H1 (cell line): ENCODE results near the gene B4GALNT1. TPM values are rescaled to one million over a fixed set of nuclear protein-coding genes. Genes with fewer than 3 reads are reported as not detected.

Experiments used
- CTCF ChIA-PET: fragments of 300-600 bp; sonication (Branson Sonifier 250); formaldehyde crosslinking; loops from one replicate; lab custom pipeline; 2021; ENCODE audit not compliant: partially characterized antibody; lab: Charles Lee
- POLR2A ChIA-PET: fragments of 300-600 bp; sonication (Branson Sonifier 250); formaldehyde crosslinking; loops from one replicate; lab custom pipeline; 2021; ENCODE audit warnings: inconsistent platforms; ENCODE audit not compliant: partially characterized antibody; lab: Charles Lee
- DNase-seq, 2 experiments: peaks; one replicate each; pipeline versions ENCODE4 v3.0.0 to v3.0.0-alpha.2; 2010 to 2022; ENCODE audit warnings: low spot score in 2 of 2, low read depth in 1 of 2, mixed read lengths in 1 of 2
- FAIRE-seq: peaks from 2 replicates; lab custom pipeline; 2011; peaks lifted over from hg19 to GRCh38; lab: Jason Lieb, UNC
- H2AFZ ChIP-seq: 2 replicates; pipeline ENCODE4 v1.8.1; 2012; ENCODE audit warnings: low read length, inconsistent platforms
- H2AK5ac ChIP-seq: 2 replicates; pipeline ENCODE4 v1.6.1; 2013; ENCODE audit warnings: low read depth, low read length
- H2BK120ac ChIP-seq: replicated peaks from 2 replicates; pipeline ENCODE3; 2013; ENCODE audit warnings: low read depth, low read length, inconsistent platforms
- H2BK12ac ChIP-seq: 2 replicates; pipeline ENCODE4 v1.6.1; 2013; ENCODE audit warnings: low read depth, low read length
- H2BK15ac ChIP-seq: 2 replicates; pipeline ENCODE4 v1.6.1; 2013; ENCODE audit warnings: low read length
- H2BK20ac ChIP-seq: 2 replicates; pipeline ENCODE4 v1.6.1; 2013; ENCODE audit warnings: low read length
- H2BK5ac ChIP-seq: 2 replicates; pipeline ENCODE4 v1.6.1; 2013; ENCODE audit warnings: low read depth, low read length
- H3K14ac ChIP-seq: 2 replicates; pipeline ENCODE4 v1.6.1; 2013; ENCODE audit warnings: inconsistent platforms; ENCODE audit not compliant: insufficient read length
- H3K18ac ChIP-seq: 2 replicates; pipeline ENCODE4 v1.6.1; 2013; ENCODE audit warnings: low read length; ENCODE audit errors: extremely low read depth
- H3K23ac ChIP-seq: 2 replicates; pipeline ENCODE4 v1.6.1; 2013; ENCODE audit warnings: inconsistent platforms; ENCODE audit not compliant: insufficient read length
- H3K23me2 ChIP-seq: 2 replicates; pipeline ENCODE4 v1.6.1; 2013; ENCODE audit warnings: low read depth, low read length
- H3K27ac ChIP-seq: 2 replicates; pipeline ENCODE4 v1.6.1; 2011; ENCODE audit warnings: low read depth, low read length, inconsistent platforms
- H3K27me3 ChIP-seq, 4 experiments: replicated peaks in 1 of 4; 1 replicate in 1 of 4; 2 replicates in 3 of 4; pipeline versions ENCODE4 v1.6.1 to v1.8.1; 2011 to 2013; ENCODE audit warnings: low read length in 3 of 4, mild to moderate bottlenecking in 3 of 4, inconsistent platforms in 2 of 4, mixed read lengths in 2 of 4, moderate library complexity in 1 of 4; ENCODE audit not compliant: control insufficient read depth in 3 of 4, insufficient read depth in 3 of 4; ENCODE audit errors: extremely low read depth in 1 of 4
- H3K36me3 ChIP-seq, 4 experiments: 2 replicates each; pipeline versions ENCODE4 v1.6.1 to v1.8.1; 2011 to 2013; ENCODE audit warnings: mild to moderate bottlenecking in 4 of 4, low read length in 3 of 4, moderate library complexity in 2 of 4, control low read depth in 1 of 4, inconsistent platforms in 1 of 4; ENCODE audit not compliant: insufficient read depth in 4 of 4, control insufficient read depth in 2 of 4
- H3K4ac ChIP-seq: replicated peaks from 2 replicates; pipeline ENCODE3; 2013; ENCODE audit warnings: low read length, low read depth, mixed read lengths, inconsistent platforms; ENCODE audit not compliant: insufficient read length
- H3K4me1 ChIP-seq, 4 experiments: replicated peaks in 1 of 4; 1 replicate in 1 of 4; 2 replicates in 3 of 4; pipeline versions ENCODE4 v1.6.1 to v1.8.1; 2011 to 2013; ENCODE audit warnings: low read length in 3 of 4, inconsistent platforms in 2 of 4, mixed read lengths in 1 of 4; ENCODE audit not compliant: insufficient read depth in 4 of 4, control insufficient read depth in 3 of 4
- H3K4me2 ChIP-seq, 2 experiments: 2 replicates each; pipeline versions ENCODE4 v1.6.1 to v1.8.1; 2011 to 2013; ENCODE audit warnings: low read depth in 2 of 2, low read length in 2 of 2, control low read depth in 1 of 2, inconsistent platforms in 1 of 2, mild to moderate bottlenecking in 1 of 2; ENCODE audit not compliant: insufficient read depth in 1 of 2
- H3K4me3 ChIP-seq, 4 experiments: fragments of 200-600, 300-600 bp in 1 of 4; sonication (generic), shearing (Covaris generic), sonication (Bioruptor Twin) in 1 of 4; 2 replicates each; pipeline versions ENCODE4 v1.5.1 to v1.8.1; 2011 to 2016; ENCODE audit warnings: low read length in 4 of 4, low read depth in 3 of 4, control low read depth in 2 of 4, inconsistent platforms in 2 of 4, mild to moderate bottlenecking in 2 of 4, mixed read lengths in 1 of 4, moderate library complexity in 1 of 4; ENCODE audit not compliant: insufficient read depth in 2 of 4; ENCODE audit errors: extremely low read depth in 1 of 4
- H3K56ac ChIP-seq: replicated peaks from 2 replicates; pipeline ENCODE3; 2013; ENCODE audit warnings: low read depth, mild to moderate bottlenecking, mixed read lengths, low read length, inconsistent platforms; ENCODE audit not compliant: insufficient read length
- H3K79me1 ChIP-seq: 2 replicates; pipeline ENCODE4 v1.6.1; 2013; ENCODE audit warnings: low read depth, low read length, control low read depth
- H3K79me2 ChIP-seq, 2 experiments: 2 replicates each; pipeline versions ENCODE4 v1.6.1 to v1.8.1; 2012 to 2013; ENCODE audit warnings: low read length in 2 of 2, mild to moderate bottlenecking in 2 of 2, inconsistent platforms in 1 of 2; ENCODE audit not compliant: insufficient read depth in 2 of 2, control insufficient read depth in 1 of 2
- H3K9ac ChIP-seq, 4 experiments: replicated peaks in 1 of 4; 1 replicate in 1 of 4; 2 replicates in 3 of 4; pipeline versions ENCODE4 v1.6.1 to v1.8.1; 2011 to 2013; ENCODE audit warnings: low read depth in 3 of 4, low read length in 3 of 4, control low read depth in 2 of 4, mild to moderate bottlenecking in 2 of 4, moderate library complexity in 2 of 4, inconsistent platforms in 1 of 4; ENCODE audit errors: extremely low read depth in 1 of 4
- H3K9me3 ChIP-seq, 2 experiments: 2 replicates each; pipeline versions ENCODE4 v1.6.1 to v1.8.1; 2012 to 2013; ENCODE audit warnings: mild to moderate bottlenecking in 2 of 2, moderate library complexity in 2 of 2, control low read depth in 1 of 2, inconsistent platforms in 1 of 2, low read depth in 1 of 2, low read length in 1 of 2, mixed read lengths in 1 of 2; ENCODE audit not compliant: insufficient read depth in 2 of 2
- H4K20me1 ChIP-seq, 2 experiments: replicated peaks in 1 of 2; 2 replicates each; pipeline versions ENCODE3 to v1.8.1; 2011 to 2013; ENCODE audit warnings: inconsistent platforms in 2 of 2, low read length in 2 of 2, mild to moderate bottlenecking in 1 of 2; ENCODE audit not compliant: insufficient read depth in 2 of 2, control insufficient read depth in 1 of 2
- H4K5ac ChIP-seq: 2 replicates; pipeline ENCODE4 v1.6.1; 2013; ENCODE audit warnings: low read length, low read depth, mixed read lengths, inconsistent platforms; ENCODE audit not compliant: insufficient read length
- H4K8ac ChIP-seq: 2 replicates; pipeline ENCODE4 v1.8.0; 2013; ENCODE audit warnings: mild to moderate bottlenecking, moderate library complexity, low read length, inconsistent platforms; ENCODE audit not compliant: insufficient read depth; ENCODE audit errors: extremely low read depth
- H4K91ac ChIP-seq: replicated peaks from 2 replicates; pipeline ENCODE3; 2013; ENCODE audit warnings: low read length, mixed read lengths, inconsistent platforms; ENCODE audit not compliant: insufficient read length
- BCL11A ChIP-seq, 2 experiments: IDR thresholded peaks; one replicate each; pipeline ENCODE4 v1.6.1; 2011; ENCODE audit warnings: low read depth in 2 of 2, low read length in 2 of 2, mild to moderate bottlenecking in 2 of 2
- CHD1 ChIP-seq: IDR thresholded peaks from 2 replicates; pipeline ENCODE4 v1.6.1; 2012; ENCODE audit warnings: low read depth, low read length, improper control_type of control experiment
- FOSL1 ChIP-seq: IDR thresholded peaks from 2 replicates; pipeline ENCODE4 v1.6.1; 2011; ENCODE audit warnings: mild to moderate bottlenecking, low read depth, low read length, moderate library complexity; ENCODE audit not compliant: insufficient read depth
- JUN ChIP-seq: IDR thresholded peaks from 2 replicates; pipeline ENCODE4 v1.6.1; 2011; ENCODE audit warnings: low read depth, mild to moderate bottlenecking, improper control_type of control experiment, low read length
- KDM1A ChIP-seq: fragments of 200-600, 300-600 bp; sonication (generic); IDR thresholded peaks from 2 replicates; pipeline ENCODE4 v1.7.1; 2016; ENCODE audit warnings: mild to moderate bottlenecking, low read length, borderline replicate concordance
- NRF1 ChIP-seq: IDR thresholded peaks from 2 replicates; pipeline ENCODE4 v1.6.1; 2011; ENCODE audit warnings: mild to moderate bottlenecking, low read depth, low read length, improper control_type of control experiment
- PHF8 ChIP-seq: fragments of 200-600 bp; sonication (generic); conservative IDR thresholded peaks from 2 replicates; pipeline ENCODE4 v1.7.1; 2012; ENCODE audit warnings: low read depth, mild to moderate bottlenecking, inconsistent platforms, low read length, moderate library complexity
- RNF2 ChIP-seq: fragments of 200-900, 300-1000 bp; sonication (generic); IDR thresholded peaks from 2 replicates; pipeline ENCODE4 v1.7.1; 2016; ENCODE audit warnings: borderline replicate concordance, low read depth, mild to moderate bottlenecking, antibody characterized with exemption, low read length; ENCODE audit not compliant: poor library complexity, severe bottlenecking; ENCODE audit errors: missing control alignments
- TAF7 ChIP-seq: optimal IDR thresholded peaks from 2 replicates; pipeline ENCODE3; 2011; ENCODE audit warnings: low read depth, mild to moderate bottlenecking, inconsistent platforms, low read length, moderate library complexity, borderline replicate concordance
- YY1 ChIP-seq: IDR thresholded peaks from 2 replicates; pipeline ENCODE4 v1.6.1; 2011; ENCODE audit warnings: low read depth, mild to moderate bottlenecking, low read length
- WGBS, 2 experiments: shearing (Covaris generic) in 1 of 2; methylation state at CpG; one replicate each; pipeline versions ENCODE4 v1.1.6 to v1.1.7; 2013 to 2015; ENCODE audit warnings: low lambda C conversion rate in 2 of 2, mixed read lengths in 2 of 2, inconsistent platforms in 1 of 2, low coverage in 1 of 2, missing lambda C conversion rate in 1 of 2; ENCODE audit not compliant: insufficient replicate concordance in 2 of 2, insufficient coverage in 1 of 2, insufficient read length in 1 of 2; ENCODE audit errors: extremely low coverage in 1 of 2, missing lambda C conversion rate in 1 of 2; 5-methylcytosine and 5-hydroxymethylcytosine counted together
- polyA plus RNA-seq, 7 experiments: library from polyadenylated mRNA; depleted of rRNA in 3 of 7; stranded (reverse) in 5 of 7; unstranded in 2 of 7; fragments of >200 nt in 5 of 7; fragments of 200-250 nt in 2 of 7; gene quantifications; 1 replicate in 5 of 7; 2 replicates in 1 of 7; 4 replicates in 1 of 7; pipeline versions ENCODE4 v1.2.1 to v1.2.3, GENCODE V29; 2011 to 2013; ENCODE audit warnings: missing spikeins in 2 of 7, mixed read lengths in 2 of 7
- total RNA-seq: library from RNA; stranded (reverse); fragmentation: NEBNext Ultra II Directional; extraction: Animal tissue kit (Norgen Biotek cat#: 25700); gene quantifications from 2 replicates; pipeline ENCODE4 v1.2.1, GENCODE V29; 2021
- TF ChIP-seq, protein P1 (sequence below): IDR thresholded peaks from 2 replicates; pipeline ENCODE4 v1.6.1; 2011; ENCODE audit warnings: low read depth, mild to moderate bottlenecking, low read length; ENCODE audit not compliant: insufficient read depth

B4GALNT1 gene
- total and polyA plus RNA-seq, 2 of the 8 experiments (the other 6 are each of a cell fraction or from before 2014, with no cell fraction given) = 1.5 to 2.3 TPM

DNA sequence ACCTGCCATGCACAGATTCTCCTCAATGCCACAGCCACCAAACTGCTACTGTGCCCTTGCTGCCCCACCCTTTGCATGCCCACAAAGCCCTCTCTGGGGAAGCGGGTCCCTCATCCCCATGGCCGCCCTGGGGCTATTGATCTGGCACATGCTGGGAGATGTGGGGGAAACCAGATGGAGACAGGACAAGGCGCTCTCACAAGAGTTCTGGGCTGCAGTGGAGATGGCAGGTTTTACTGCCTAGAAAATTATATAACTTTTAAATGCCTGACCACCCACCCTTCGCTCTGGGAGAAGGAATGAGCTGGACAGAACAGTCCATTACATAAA, 52.6 kb downstream of the B4GALNT1 start:
- no peak for DNase-seq
- FAIRE-seq = no peak
- CTCF ChIA-PET = interaction anchor here (1.0 to 7.8 kb wide), 6 partner anchors 10 to 155 kb away, joined by 4 to 201 read pairs (median 74); partner anchors contain the start of genes ARHGEF25 and B4GALNT1
- no peak for TF ChIP-seq PHF8
- TF ChIP-seq, protein P1, sequence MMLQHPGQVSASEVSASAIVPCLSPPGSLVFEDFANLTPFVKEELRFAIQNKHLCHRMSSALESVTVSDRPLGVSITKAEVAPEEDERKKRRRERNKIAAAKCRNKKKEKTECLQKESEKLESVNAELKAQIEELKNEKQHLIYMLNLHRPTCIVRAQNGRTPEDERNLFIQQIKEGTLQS = no peak
- no peak for TF ChIP-seq TAF7
- TF ChIP-seq JUN = no peak
- TF ChIP-seq BCL11A (IDR thresholded peaks at IDR 0.05; ENCODE audit: low read depth in 2 of 2, low read length in 2 of 2) = no peak
- TF ChIP-seq FOSL1 = no peak
- TF ChIP-seq KDM1A = no peak
- no peak for TF ChIP-seq RNF2
- no peak for TF ChIP-seq CHD1
- no peak for TF ChIP-seq YY1
- no peak for TF ChIP-seq NRF1

More for the DNA sequence above, 52.6 kb downstream of the B4GALNT1 start:
- H3K79me1 ChIP-seq = no peaks in the 10 kb centered on the region
- POLR2A ChIA-PET = interaction anchor here (0.8 to 2.1 kb wide), 2 partner anchors 34 to 64 kb away, joined by 3 to 6 read pairs; no protein-coding TSS in a partner anchor
- H2AFZ ChIP-seq = no peak overlapping the region
- H3K23ac ChIP-seq = no peak overlapping the region
- H3K23me2 ChIP-seq = no peaks in the 10 kb centered on the region
- H3K4me1 ChIP-seq = no peaks in the 10 kb centered on the region
- H2BK20ac ChIP-seq = no peak overlapping the region
- H3K14ac ChIP-seq = no peak overlapping the region
- H3K56ac ChIP-seq = no peak overlapping the region
- H3K79me2 ChIP-seq = no peaks in the 10 kb centered on the region
- H4K8ac ChIP-seq = no peak overlapping the region
- H3K4ac ChIP-seq = no peak overlapping the region
- no peak overlapping the region for H3K18ac ChIP-seq
- peaks cover 4 to 10% of the 10 kb centered on the region in 2 experiments for H4K20me1 ChIP-seq
- H3K9me3 ChIP-seq = no peaks in the 10 kb centered on the region
- no peak overlapping the region for H2AK5ac ChIP-seq
- no peak overlapping the region for H3K4me3 ChIP-seq
- WGBS, 2 experiments = 96% methylated on average over 4 of the region's 4 CpGs; no CpG with 5 or more reads in 1 of the 2 experiments
- no peak overlapping the region for H2BK12ac ChIP-seq
- peaks cover 18 to 60% (median 39%) of the 10 kb centered on the region in 4 experiments for H3K36me3 ChIP-seq
- no peaks in the 10 kb centered on the region for H3K27me3 ChIP-seq
- H2BK5ac ChIP-seq = no peak overlapping the region
- H3K9ac ChIP-seq = no peak overlapping the region
- no peak overlapping the region for H3K4me2 ChIP-seq
- H3K27ac ChIP-seq = no peak overlapping the region
- H2BK120ac ChIP-seq = no peak overlapping the region
- no peak overlapping the region for H4K91ac ChIP-seq
- no peak overlapping the region for H2BK15ac ChIP-seq
- H4K5ac ChIP-seq = no peak overlapping the region
